Hepatocyte (in vitro differentiated cells): ENCODE measurements around the gene KCTD8. TPM values are rescaled to one million over a fixed set of nuclear protein-coding genes. Genes with fewer than 3 reads are reported as not detected.

Source experiments
- DNase-seq: peaks from one replicate; pipeline ENCODE4 v3.0.0-alpha.2; 2016; ENCODE audit warnings: low spot score
- H2AFZ ChIP-seq: fragments of 200-600 bp; sonication (generic); 2 replicates; pipeline ENCODE4 v1.6.0; 2016; ENCODE audit warnings: antibody characterized with exemption, mild to moderate bottlenecking
- H3K27ac ChIP-seq: fragments of 200-600 bp; sonication (generic); 2 replicates; pipeline ENCODE4 v1.5.1; 2016; ENCODE audit warnings: mild to moderate bottlenecking
- H3K27me3 ChIP-seq: fragments of 200-600 bp; sonication (generic); 2 replicates; pipeline ENCODE4 v1.6.1; 2016
- H3K36me3 ChIP-seq: fragments of 200-600 bp; sonication (generic); replicated peaks from 2 replicates; pipeline ENCODE4 v1.5.1; 2016; ENCODE audit warnings: low read depth; ENCODE audit not compliant: insufficient read depth
- H3K4me1 ChIP-seq: fragments of 200-600 bp; sonication (generic); 2 replicates; pipeline ENCODE4 v1.5.1; 2016; ENCODE audit warnings: mild to moderate bottlenecking, moderate library complexity; ENCODE audit not compliant: insufficient read depth
- H3K4me2 ChIP-seq: fragments of 200-600 bp; sonication (generic); 2 replicates; pipeline ENCODE4 v1.6.0; 2016
- H3K4me3 ChIP-seq: fragments of 200-600 bp; sonication (generic); 2 replicates; pipeline ENCODE4 v1.5.1; 2016; ENCODE audit warnings: mild to moderate bottlenecking
- H3K79me2 ChIP-seq: fragments of 200-600 bp; sonication (generic); 2 replicates; pipeline ENCODE4 v1.6.0; 2017; ENCODE audit warnings: mild to moderate bottlenecking
- H3K9me2 ChIP-seq: fragments of 200-600 bp; sonication (generic); replicated peaks from 2 replicates; pipeline ENCODE4 v1.6.0; 2017; ENCODE audit warnings: mild to moderate bottlenecking; ENCODE audit not compliant: insufficient read depth
- H3K9me3 ChIP-seq: fragments of 200-600 bp; sonication (generic); 2 replicates; pipeline ENCODE4 v1.5.1; 2016; ENCODE audit warnings: low read depth, mild to moderate bottlenecking
- H4K20me1 ChIP-seq: fragments of 200-600 bp; sonication (generic); 2 replicates; pipeline ENCODE4 v1.6.0; 2016; ENCODE audit warnings: mild to moderate bottlenecking; ENCODE audit not compliant: insufficient read depth, poor library complexity, severe bottlenecking
- CTCF ChIP-seq: fragments of 200-600 bp; sonication (generic); IDR thresholded peaks from 2 replicates; pipeline ENCODE4 v1.5.1; 2016; ENCODE audit warnings: antibody characterized with exemption, mild to moderate bottlenecking; ENCODE audit not compliant: poor library complexity
- EZH2 ChIP-seq: fragments of 200-600 bp; sonication (generic); IDR thresholded peaks from 2 replicates; pipeline ENCODE4 v1.6.1; 2016; ENCODE audit warnings: antibody characterized with exemption, mild to moderate bottlenecking, borderline replicate concordance
- EZH2phosphoT487 ChIP-seq: fragments of 200-600 bp; sonication (generic); IDR thresholded peaks from one replicate; pipeline ENCODE4 v1.6.1; 2018; ENCODE audit warnings: antibody characterized with exemption, mild to moderate bottlenecking, low read depth, moderate library complexity; ENCODE audit not compliant: unreplicated experiment, severe bottlenecking
- WGBS: methylation state at CpG from one replicate; pipeline ENCODE4 v1.1.6; 2016; ENCODE audit warnings: low lambda C conversion rate; ENCODE audit errors: missing lambda C conversion rate; 5-methylcytosine and 5-hydroxymethylcytosine counted together
- polyA plus RNA-seq: library from polyadenylated mRNA; unstranded; fragments of >200 nt; fragmentation: Nextera tagmentation; extraction: Ambion mirVana; gene quantifications from 2 replicates; pipeline ENCODE4 v1.2.1, GENCODE V29; 2016
- total RNA-seq: library from RNA; depleted of rRNA; stranded (reverse); fragments of >200 nt; gene quantifications from 2 replicates; pipeline ENCODE4 v1.2.3, GENCODE V29; 2014

KCTD8 gene
- total and polyA plus RNA-seq, 2 experiments from 2014 or later: 0.97 to 1.5 TPM

- no peak overlapping the region for H2AFZ ChIP-seq
- no peaks in the 10 kb centered on the region for H4K20me1 ChIP-seq
- no peak for DNase-seq
- WGBS: 58% methylated on average over 2 of the region's 2 CpGs
- H3K27me3 ChIP-seq: no peaks in the 10 kb centered on the region
- H3K4me1 ChIP-seq: no peaks in the 10 kb centered on the region
- no peaks in the 10 kb centered on the region for H3K9me2 ChIP-seq
- H3K4me3 ChIP-seq: no peak overlapping the region
- no peaks in the 10 kb centered on the region for H3K9me3 ChIP-seq
- H3K4me2 ChIP-seq: no peak overlapping the region
- H3K36me3 ChIP-seq: no peaks in the 10 kb centered on the region
- no peak overlapping the region for H3K27ac ChIP-seq
- no peaks in the 10 kb centered on the region for H3K79me2 ChIP-seq
- TF ChIP-seq EZH2 (no peak), EZH2phosphoT487 (no peak), CTCF (no peak)
Measured at GRCh38 chr4:44320833-44321232, 127.8 kb downstream of the KCTD8 start.

DNA sequence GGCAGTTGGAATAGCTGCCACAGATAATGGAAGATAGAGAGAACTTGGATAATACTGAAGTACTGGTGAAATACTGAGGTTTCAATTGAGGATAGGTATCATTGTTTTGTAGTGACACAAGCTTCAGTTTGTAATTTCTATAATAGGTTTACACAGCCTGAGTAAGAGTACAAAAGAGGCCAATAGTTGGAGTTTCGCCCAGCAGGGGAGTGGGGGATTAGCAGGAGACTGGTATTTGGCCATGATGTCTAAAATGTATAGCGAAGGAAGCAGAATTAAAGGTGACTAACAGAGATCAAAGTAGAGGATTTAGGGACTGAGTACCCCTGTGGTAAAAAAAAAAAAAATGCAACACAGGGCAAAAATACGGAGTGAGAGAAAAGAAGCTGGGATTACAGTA is 129.5 kb downstream of the KCTD8 start:
- Histone ChIP-seq H3K79me2 (no peaks in the 10 kb centered on the region), H3K36me3 (no peaks in the 10 kb centered on the region), H3K4me3 (no peak overlapping the region), H3K4me1 (no peaks in the 10 kb centered on the region), H3K9me3 (no peaks in the 10 kb centered on the region), H3K9me2 (no peaks in the 10 kb centered on the region), H3K4me2 (no peak overlapping the region), H3K27me3 (no peaks in the 10 kb centered on the region), H2AFZ (no peak overlapping the region), H4K20me1 (no peaks in the 10 kb centered on the region), H3K27ac (no peak overlapping the region)
- DNase-seq: no peak
- WGBS: 73% methylated on average over 3 of the region's 3 CpGs
- no peak for TF ChIP-seq CTCF
- no peak for TF ChIP-seq EZH2
- TF ChIP-seq EZH2phosphoT487: no peak

GRCh38 chr4:44313702-44314101 is 134.9 kb downstream of the KCTD8 start:
- Histone ChIP-seq H2AFZ (no peak overlapping the region), H4K20me1 (no peaks in the 10 kb centered on the region), H3K4me1 (no peaks in the 10 kb centered on the region)

More at GRCh38 chr4:44313702-44314101, 134.9 kb downstream of the KCTD8 start:
- no peaks in the 10 kb centered on the region for H3K9me2 ChIP-seq
- H3K36me3 ChIP-seq: no peaks in the 10 kb centered on the region
- H3K4me3 ChIP-seq: no peak overlapping the region
- no peaks in the 10 kb centered on the region for H3K27me3 ChIP-seq
- no peak overlapping the region for H3K27ac ChIP-seq
- WGBS: 61% methylated on average over 1 of the region's 1 CpG
- H3K4me2 ChIP-seq: no peak overlapping the region
- no peak for TF ChIP-seq EZH2phosphoT487
- no peak for TF ChIP-seq CTCF
- no peak for TF ChIP-seq EZH2
- H3K9me3 ChIP-seq: no peaks in the 10 kb centered on the region
- H3K79me2 ChIP-seq: no peaks in the 10 kb centered on the region
- no peak for DNase-seq
